ENCODE data around the gene AQP2. TPM values are rescaled to one million over a fixed set of nuclear protein-coding genes. Genes with fewer than 3 reads are reported as not detected.
A peak's percentile ranks its signal among the peaks of the same experiment; 100 is the strongest.

Gene AQP2
- total RNA-seq, 1 experiment from 2014 or later, result 0.10 TPM

DNA sequence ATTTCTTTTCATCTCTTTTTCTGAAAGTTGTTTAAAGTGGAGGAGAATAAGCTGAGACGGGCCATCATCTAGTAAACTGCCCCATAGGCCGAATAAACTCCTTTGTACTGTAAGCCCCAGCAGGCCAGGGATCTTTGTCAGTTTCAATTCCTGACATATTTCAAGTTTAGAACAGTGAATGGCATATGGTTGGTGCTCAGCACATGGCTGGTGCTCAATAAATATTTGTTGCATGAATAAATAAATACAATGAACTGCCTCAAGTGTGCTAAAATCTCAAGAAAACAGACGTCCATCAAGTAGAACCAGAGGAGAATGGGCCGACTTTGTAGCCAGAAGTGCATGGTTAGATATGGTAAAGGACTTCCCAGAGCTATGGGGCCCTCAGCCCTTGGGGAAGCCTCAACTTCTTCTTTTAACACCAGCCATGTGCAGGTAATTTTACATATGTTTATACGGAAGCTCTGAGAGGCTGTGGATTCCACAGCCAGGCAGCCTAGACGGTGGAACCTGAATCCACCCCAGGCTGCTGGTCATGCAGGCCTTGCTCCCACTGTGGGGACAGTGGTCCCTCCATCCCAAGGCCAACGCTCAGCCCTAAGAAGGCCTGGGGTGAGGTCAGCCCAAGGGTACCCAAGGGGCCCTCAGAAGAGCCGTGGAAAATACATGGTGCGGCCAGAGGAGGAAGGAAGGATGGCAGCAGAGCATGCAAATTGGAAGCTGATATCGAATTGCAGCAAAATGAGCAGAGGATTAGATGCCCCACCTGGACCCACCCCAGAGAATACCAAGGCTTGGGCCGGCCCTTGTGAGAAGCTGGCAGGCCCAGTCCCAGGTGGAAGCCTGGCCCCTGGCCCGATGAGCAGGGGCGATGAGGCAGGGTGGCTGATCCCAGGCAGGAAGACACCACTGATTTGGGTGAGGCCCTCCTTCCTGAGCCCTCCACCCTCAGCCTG lies 8.7 kb upstream of the AQP2 start:
- no peak for DNase-seq (ENCODE audit: low spot score)

DNA sequence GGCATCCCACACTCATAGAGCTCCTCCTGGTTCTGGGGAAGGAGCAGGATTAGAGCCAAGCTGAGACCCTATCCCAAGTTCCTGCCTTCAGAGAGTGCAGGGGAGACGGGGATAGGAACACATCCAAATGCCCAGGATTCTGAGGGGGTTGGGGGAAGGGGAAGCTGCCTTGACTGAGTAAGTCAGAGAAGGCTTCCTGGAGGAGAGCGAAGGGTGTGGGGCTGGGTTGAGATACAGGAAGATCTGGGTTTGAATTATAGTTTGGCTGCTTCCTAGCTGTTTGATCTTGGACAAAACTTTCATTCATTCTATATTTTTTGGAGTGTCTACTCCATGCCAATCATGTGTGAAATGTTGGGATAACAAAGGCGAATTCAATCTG lies 8.0 kb upstream of the AQP2 start:
- DNase-seq (ENCODE audit: low spot score), result no peak

DNA sequence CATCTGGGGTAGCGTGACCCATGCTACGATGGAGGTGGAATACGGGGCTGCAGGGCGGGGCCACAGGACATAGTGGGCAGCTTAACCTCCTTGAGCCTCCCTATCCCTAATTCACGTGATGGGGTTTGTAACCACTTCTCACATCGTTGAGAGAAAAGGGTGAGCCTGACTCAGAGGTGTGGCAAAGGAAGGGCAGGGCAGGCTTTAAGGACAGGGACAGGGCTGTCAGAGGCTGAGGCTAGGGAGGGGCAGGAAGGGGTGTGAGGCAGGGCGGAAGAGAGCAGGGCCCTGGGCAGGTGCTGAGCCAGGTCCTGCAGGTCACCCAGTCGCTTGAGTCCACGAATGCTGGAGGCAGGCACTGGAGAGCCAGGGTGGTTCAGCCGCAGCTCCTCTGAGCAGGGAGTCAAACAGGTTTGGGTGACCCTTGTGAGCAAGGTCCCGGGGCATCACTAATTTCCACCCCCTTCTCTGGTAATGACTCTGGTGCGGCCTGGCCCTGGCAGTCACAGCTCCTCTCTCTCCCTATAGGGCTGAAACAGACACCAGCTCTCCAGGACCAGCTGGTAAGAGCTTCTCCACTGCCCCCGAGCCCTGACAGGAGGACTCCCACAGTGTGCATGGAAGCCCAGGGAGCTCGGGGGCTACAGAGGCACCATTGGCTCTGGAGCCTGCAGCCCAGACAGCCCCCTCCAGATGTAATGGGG lies 7.5 kb upstream of the AQP2 start:
- DNase-seq (ENCODE audit: low spot score), result peak; percentile 60

DNA sequence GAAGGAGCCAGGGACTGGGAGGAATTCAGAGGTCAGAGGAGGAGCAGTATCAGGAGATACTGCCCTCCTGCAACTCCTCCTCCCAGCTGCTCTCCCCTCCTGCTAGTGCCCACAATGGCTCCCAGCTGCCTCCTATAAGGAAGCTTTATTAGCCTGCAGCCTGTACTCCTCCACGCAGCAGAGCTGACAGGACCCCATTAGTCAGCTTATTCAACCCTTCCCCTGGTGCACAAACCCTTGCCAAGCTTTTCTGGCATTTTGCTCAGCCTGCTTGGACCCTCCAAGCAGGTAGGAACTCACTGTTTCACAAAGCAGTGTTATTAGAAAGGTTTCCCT lies 6.9 kb upstream of the AQP2 start:
- DNase-seq (ENCODE audit: low spot score), result no peak

DNA sequence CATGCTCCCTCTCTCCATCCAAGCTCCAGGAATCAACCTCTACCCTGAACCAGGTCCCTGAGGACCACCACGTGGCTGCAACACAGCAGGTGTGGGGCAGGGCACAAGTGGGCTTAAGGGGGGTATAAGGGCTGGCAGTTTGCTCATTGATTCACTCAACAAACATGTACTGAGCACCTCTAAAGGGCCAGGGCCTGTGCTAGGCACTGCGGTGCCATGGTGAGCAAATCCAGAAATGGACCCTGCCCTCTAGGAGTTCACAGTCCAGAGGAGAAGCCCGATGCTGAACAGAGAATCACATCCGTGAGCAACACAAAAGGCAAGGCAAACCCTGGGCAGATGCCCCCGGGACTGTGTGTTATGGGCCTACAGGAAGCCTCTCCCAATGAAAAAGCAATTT lies 6.5 kb upstream of the AQP2 start:
- DNase-seq (ENCODE audit: low spot score), result no peak

DNA sequence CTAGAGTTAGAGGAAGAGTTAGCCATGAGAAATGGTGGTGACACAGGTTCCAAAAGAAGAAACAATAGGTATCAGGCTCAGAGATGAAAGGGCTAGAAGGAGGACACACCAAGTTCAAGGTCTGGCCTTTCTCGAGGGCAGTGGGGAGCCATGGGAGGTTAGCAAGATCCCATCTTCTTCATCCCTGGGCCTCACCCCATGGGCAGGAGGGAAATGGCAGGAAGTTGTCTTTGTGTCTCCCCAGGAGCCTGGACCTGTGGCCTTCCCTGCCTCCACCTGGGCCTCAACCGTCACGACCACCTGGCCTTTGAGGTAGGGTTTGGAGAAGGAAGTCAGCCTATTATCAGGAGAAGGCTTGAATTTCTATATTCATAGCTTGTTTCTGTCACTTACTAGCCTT lies 5.8 kb upstream of the AQP2 start:
- no peak for DNase-seq (ENCODE audit: low spot score)

DNA sequence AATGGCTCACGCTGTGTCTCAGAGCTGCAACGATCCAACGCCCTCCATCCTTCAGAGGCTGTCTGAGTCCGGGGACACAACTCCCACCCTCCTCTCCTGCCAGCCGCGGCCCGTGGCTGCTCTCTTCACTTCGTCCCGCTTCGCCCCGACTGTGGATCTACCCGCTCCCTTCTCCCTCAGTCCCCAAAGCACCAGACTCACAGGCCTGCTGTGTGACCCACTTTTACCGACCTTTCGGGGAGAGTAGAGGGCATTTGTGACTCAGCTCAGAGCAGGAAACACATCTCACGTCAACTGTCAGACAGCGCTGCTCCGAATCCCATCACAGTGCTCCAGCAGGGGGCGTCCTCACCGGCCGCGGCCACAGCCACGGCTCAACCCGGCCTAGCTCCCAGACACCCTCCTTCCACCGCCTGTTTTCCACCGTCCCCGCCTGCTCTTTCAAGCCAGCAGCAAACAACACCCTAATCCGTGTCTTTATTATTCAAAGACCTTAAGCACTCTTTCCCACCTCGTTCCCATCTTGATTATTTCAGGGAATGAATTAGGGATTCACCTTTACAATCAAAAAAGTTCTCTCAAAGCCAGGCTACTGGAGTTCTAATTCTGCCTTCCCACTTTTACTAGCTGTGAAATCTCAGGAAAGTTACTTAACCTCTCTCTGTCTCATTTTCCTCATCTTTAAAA lies 5.0 kb upstream of the AQP2 start:
- DNase-seq (ENCODE audit: low spot score), result peak; percentile 92

DNA sequence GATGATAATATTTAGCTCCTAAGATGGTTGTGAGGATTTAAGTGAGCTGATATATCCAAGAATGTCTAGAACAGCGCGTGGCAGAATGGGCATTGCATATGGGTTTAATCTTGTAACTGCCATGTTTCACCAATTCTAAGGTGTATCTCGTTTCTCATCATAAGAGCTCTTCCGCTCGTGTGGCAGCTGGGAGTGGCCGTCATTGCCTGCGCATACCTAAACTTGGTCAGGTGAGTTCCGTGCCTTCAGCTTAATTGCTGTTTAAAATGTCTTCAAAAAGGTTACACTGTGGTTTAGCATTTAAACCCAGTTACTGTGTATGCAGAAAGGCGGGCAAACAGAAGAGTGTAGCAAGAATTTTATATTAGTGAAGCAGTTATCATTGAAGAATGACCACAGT lies 4.5 kb upstream of the AQP2 start:
- no peak for DNase-seq (ENCODE audit: low spot score)

DNA sequence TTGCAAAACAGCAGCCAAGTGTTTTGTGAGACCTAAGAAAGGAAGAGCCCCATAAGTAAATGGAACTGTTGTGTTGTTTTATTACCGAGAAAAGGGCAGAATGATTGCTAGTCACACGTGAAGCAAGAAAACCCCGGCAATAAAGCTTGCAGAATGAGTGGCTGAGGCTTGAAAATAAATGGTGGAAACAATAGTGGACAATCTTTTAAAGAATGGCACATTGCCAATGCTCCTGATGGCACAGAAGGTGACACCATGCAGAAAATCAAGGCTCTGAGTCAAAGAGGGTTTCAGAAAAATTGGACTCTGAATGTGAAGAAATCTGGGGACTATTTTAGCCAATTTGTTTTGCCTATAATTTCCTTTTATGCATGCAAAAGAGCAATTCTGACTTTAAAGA lies 4.0 kb upstream of the AQP2 start:
- no peak for DNase-seq (ENCODE audit: low spot score)

DNA sequence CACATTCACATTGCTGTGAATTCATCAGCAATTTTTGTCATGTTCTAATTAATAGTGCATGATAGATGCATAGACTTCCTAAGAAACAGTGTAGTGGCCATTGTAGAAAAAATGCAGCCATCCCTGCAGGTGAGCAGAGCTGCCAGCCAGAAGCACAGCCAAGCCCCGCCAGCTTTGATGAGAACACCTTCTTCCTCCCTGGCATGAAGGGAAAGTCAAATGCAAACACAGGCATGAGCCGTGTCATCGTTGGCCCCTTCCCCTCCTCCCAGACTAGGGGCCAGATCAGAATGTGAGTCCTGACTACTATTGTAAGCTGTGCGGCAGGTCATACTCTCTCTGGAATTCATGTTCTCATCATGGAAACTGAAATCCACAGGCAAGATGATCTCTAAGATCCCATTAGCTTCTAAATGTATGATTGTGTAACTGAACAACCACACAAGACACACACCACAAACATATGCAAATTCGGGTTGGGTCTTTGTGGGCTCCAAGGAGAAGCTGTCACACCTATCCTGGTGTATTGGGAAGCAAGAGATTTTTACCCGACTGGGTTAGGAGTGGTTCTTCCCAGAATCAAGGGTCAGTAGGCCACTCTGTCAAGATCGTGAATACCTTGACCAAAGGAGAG lies 2.8 kb upstream of the AQP2 start:
- DNase-seq (ENCODE audit: low spot score), result no peak

DNA sequence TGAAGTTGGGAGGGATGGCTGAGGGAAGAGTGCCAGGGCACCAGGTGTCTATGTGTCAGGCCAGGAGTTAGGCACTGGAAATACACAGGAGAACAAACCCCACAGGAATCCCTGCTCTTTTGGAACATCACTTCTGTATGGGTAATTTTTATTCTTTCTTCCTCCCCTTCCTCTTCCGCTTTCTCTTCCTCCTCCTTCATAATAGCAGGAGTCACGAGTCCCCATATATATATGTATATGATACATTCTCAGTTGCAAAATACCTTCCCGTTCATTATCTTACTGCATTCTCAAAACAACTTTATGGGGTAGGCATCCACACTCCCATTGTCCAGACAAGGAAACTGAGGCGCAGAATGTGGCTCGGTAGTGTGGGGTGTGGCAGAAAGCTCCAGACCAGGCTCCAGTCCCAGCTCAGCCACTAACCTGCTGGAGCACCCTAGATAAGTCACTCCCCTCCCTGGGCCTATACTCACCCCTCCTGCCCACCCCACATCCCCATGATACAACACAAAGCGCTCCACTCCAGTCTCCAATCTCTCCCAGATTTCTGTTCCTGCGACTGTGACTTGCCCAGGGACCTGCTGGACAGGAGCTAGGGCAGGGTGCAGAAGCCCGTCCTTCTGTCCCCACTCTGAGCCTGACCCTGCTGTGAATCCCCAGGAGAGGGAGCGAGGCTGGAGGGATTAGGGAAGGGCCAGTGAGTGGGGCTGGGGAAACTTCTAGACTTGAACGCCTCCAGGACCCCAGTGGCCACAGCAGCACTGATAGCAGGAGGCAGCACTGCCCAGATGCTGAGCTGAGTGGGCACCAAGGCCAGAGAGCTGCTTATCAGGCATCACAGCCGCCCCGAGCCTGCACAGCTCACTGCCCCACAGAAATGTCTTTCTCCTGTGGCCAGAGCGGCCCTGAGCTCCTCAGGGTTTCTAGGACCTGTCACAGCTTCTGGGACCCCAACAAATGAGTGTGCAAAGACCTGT lies 1.4 kb upstream of the AQP2 start:
- no peak for DNase-seq (ENCODE audit: low spot score)

DNA sequence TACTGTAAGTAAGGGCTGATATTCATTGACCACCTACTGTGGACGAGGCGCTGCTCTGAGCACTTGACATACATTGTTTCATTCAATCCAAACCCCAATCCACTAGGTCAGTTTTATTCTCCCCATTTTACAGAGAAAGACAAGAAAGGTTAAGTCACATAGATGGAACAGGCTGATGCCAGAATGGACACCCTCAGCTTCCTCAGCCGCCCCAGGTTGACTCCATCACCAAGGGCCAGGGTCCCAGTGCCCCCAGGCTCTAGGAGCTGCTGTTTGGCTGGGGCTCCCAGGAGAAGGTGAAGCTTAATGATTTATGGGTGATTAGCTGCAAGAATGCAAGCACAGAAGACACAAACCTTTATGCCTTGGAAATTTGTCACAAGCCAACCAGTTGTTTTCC lies 671 bp upstream of the AQP2 start:
- DNase-seq (ENCODE audit: low spot score), result no peak

DNA sequence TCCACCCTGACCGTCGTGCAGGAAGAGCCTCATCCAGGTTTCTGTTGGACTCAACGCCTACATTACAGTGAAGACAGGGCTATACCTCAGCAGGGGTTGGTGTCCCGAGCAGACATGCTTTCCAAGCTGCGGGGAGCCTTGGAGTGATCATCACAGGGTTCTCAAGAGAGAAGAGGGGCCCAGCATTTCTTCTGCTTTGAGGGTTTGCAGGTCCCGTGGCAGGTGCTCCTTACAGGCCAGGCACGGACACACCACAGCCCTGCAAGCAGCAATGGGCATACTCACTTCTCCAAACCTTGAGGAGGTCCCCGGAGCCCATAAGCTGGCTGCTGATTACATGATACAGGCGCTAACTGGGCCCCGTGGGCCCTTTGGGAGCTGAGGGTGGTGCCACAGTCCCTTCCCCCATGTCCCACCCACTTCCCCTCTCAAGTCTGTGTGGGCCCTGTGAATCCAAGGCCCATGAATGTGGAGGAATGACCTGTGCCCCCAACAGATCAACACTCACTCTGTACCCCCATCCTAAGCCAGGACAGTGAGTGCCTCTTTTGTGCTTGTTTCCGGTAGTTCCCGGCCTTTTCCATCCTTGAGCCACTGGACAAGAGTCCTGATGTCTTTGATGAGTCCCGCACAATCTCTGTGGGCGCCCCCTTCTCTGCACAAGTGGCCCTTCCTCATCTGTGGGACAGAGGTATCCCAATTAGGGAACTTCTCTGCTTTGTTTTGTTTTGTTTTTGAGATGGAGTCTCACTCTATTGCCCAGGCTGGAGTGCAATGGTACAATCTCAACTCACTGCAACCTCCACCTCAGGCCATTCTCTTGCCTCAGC lies 1.1 kb downstream of the AQP2 start:
- DNase-seq (ENCODE audit: low spot score), result no peak

DNA sequence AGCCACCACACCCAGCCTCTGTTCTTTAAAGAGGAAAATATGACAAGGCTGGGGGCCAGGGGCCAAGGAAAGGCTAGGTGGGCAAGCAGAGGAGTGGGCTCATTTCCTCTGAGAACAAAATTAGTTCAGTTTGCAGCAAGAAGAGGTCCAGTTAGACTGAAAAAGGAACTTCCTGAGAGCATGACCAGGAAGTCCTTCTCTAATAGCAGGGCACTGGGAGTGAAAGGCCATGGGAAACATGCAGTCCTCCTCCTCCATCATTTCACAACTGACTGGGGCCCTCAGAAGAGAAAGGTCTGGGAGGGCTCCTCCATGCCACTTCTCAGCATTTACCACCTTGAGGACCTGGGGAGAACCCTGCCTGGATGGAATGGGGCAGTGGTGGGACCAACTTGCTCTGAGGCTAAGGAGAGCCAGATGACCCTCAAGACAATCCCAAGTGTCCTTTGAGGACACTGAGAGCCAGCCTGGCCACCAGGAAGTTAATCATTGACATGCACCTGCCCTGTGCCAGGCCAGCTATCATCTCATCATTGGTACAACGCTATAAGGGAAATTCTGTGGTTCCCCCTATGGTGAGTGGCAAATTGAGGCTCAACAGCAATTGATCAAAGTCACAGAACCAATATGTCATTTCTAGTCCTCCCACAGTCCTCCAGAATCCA lies 2.0 kb downstream of the AQP2 start:
- peak; percentile 43 for DNase-seq (ENCODE audit: low spot score)

DNA sequence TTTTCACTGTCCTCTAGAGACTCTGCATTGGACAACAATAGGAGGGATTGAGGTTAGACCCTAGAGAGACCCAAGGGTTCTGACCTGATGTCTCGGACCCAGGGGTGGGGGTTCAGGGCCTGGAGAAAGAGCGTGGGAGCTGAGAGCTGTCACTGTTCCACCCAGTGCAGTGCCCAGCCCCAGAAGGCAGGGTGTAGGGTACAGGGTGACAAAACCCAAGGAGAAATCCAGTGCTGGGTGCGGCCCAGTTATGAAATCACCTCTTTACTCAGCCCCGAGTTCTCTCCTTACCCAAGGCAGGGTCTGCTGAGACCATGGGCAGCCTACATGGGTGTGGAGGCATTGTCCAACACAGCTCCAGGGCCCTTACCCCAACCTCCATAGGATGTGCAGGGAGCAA lies 2.6 kb downstream of the AQP2 start:
- DNase-seq (ENCODE audit: low spot score), result no peak

DNA sequence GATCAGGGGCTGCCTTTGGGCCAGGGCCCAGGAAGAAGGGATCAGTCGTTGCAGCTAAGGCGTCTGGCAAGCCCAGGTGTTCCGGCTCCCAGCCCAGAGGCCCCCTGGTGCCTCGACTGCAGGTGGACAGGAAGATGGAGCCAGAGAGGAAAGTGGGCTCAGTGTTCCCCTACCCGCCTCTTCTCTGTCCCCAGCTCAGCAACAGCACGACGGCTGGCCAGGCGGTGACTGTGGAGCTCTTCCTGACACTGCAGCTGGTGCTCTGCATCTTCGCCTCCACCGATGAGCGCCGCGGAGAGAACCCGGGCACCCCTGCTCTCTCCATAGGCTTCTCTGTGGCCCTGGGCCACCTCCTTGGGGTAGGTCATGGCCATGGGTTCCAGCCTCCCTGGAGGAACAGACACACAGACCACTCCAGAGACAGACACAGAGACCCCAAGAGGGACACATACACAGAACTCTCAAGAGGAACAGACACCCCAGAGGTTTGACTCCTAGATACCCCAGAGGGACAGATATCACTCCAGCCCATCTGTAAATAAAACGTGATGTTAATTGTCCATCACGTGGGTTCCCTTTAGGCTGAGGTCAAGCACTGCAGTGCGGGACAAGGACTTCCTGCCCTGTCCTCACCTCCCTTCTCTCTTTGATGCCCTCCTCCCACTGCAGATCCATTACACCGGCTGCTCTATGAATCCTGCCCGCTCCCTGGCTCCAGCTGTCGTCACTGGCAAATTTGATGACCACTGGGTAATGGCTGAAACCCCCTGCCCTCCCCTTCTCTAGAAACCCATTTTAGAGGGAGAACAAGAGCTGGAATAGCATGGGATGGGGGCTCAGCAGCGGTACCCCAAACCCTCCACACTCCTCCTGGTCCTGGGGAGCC lies 3.7 kb downstream of the AQP2 start:
- no peak for DNase-seq (ENCODE audit: low spot score)

DNA sequence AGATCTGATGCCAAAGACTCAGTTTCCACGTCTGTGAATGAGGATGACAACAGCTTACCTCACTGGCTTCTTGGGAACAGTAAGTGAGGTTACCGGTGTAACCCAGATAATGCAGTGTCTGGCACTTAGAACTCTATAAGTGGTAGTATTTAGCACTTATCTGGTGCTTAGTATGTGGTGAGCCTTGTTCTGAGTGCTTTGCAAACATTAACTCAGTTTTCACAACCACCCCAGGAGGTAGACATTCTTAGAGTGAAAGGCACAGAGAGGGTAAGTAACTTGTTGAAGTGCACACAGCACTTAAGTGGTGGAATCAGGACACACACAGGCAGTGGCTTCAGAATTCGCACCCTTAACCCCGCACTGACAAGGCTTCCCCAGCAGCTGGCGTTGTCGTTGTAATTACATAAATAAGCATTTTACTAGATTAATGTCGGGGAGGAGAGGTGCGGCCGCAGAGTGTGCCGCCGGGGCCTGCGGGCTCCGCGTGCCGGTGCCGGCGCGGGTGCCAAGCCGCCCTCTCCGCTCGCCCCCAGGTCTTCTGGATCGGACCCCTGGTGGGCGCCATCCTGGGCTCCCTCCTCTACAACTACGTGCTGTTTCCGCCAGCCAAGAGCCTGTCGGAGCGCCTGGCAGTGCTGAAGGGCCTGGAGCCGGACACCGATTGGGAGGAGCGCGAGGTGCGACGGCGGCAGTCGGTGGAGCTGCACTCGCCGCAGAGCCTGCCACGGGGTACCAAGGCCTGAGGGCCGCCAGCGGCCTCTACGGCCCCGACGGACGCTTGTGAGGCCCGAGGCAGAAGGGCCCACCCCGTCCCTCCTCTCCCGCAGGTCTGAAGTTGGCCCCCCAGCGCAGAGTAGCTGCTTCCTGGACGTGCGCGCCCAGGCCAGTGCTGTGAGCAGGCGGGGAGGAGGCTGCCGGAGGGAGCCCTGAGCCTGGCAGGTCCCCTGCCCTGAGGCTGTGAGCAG lies 4.6 kb downstream of the AQP2 start:
- DNase-seq (ENCODE audit: low spot score), result no peak

Measured in HT-29 (cell line).